DND-41 (cell line): Measurements from ENCODE around the gene ENTPD6.

Experiments used
- CTCF ChIP-seq: IDR thresholded peaks from 2 replicates; pipeline ENCODE4 v1.5.1; 2012; ENCODE audit warnings: borderline replicate concordance, low read length, moderate library complexity, mild to moderate bottlenecking; ENCODE audit not compliant: poor library complexity, severe bottlenecking; ENCODE audit errors: extremely low read depth
- EZH2 ChIP-seq: IDR thresholded peaks from 3 replicates; pipeline ENCODE4 v1.6.1; 2012; ENCODE audit warnings: borderline replicate concordance, low read depth, mild to moderate bottlenecking, moderate library complexity, low read length, inconsistent platforms; ENCODE audit not compliant: severe bottlenecking

- TF ChIP-seq CTCF (no peak), EZH2 (no peak)
Measured at GRCh38 chr20:25258476-25258805, 62.9 kb downstream of the ENTPD6 start.
